IMR-90 (cell line): Measurements from ENCODE around the gene HNRNPH1. TPM values are rescaled to one million over a fixed set of nuclear protein-coding genes. Genes with fewer than 3 reads are reported as not detected.

ENCODE experiments used
- ATAC-seq: fragments of 200-7000 bp; cut with Tn5 transposase; 2 replicates; pipeline ENCODE4 v1.9.1; 2020; ENCODE audit warnings: low read depth, mild to moderate bottlenecking, moderate library complexity
- BruUV-seq: library from RNA; stranded (reverse); fragments of 400-500 nt; replicated peaks from 2 replicates; lab custom pipeline; 2021; lab: Mats Ljungman, UMichigan
- CTCF ChIA-PET: fragments of 300-600 bp; formaldehyde crosslinking; extraction: SDS; loops from one replicate; lab custom pipeline; 2021; ENCODE audit warnings: antibody characterized with exemption; lab: Yijun Ruan, JAX
- POLR2A ChIA-PET: fragments of 300-600 bp; sonication (Branson Sonifier 250); formaldehyde crosslinking; loops from one replicate; lab custom pipeline; 2022; ENCODE audit warnings: antibody characterized with exemption; ENCODE audit not compliant: unreplicated experiment; lab: Charles Lee
- DNase-seq: peaks from one replicate; pipeline ENCODE4 v3.0.0; 2013
- H2AFZ ChIP-seq: replicated peaks from 2 replicates; pipeline ENCODE3; 2013; ENCODE audit warnings: low read length, mild to moderate bottlenecking; ENCODE audit not compliant: poor library complexity
- H2AK5ac ChIP-seq: 2 replicates; pipeline ENCODE4 v1.6.1; 2013; ENCODE audit warnings: low read depth, low read length, inconsistent platforms
- H2AK9ac ChIP-seq: replicated peaks from 2 replicates; pipeline ENCODE3; 2013; ENCODE audit warnings: mild to moderate bottlenecking, low read depth, low read length, moderate library complexity; ENCODE audit not compliant: poor library complexity
- H2BK120ac ChIP-seq: 2 replicates; pipeline ENCODE4 v1.6.1; 2013; ENCODE audit warnings: low read depth, low read length, inconsistent platforms
- H2BK15ac ChIP-seq: 3 replicates; pipeline ENCODE4 v1.6.1; 2013; ENCODE audit warnings: low read depth, low read length, inconsistent platforms
- H2BK20ac ChIP-seq: 2 replicates; pipeline ENCODE4 v1.6.1; 2013; ENCODE audit warnings: low read depth, mild to moderate bottlenecking, inconsistent platforms, low read length, moderate library complexity
- H2BK5ac ChIP-seq: 2 replicates; pipeline ENCODE4 v1.6.1; 2013; ENCODE audit warnings: mild to moderate bottlenecking, low read depth, low read length, inconsistent platforms; ENCODE audit not compliant: poor library complexity, severe bottlenecking
- H3K14ac ChIP-seq: replicated peaks from 2 replicates; pipeline ENCODE4 v1.6.1; 2013; ENCODE audit warnings: low read depth, low read length, inconsistent platforms
- H3K18ac ChIP-seq: 2 replicates; pipeline ENCODE4 v1.6.1; 2013; ENCODE audit warnings: low read depth, low read length, control low read depth
- H3K23ac ChIP-seq: 2 replicates; pipeline ENCODE4 v1.6.1; 2013; ENCODE audit warnings: low read depth, low read length, inconsistent platforms
- H3K27ac ChIP-seq: 2 replicates; pipeline ENCODE4 v1.5.1; 2013; ENCODE audit warnings: mild to moderate bottlenecking, control low read depth, low read length; ENCODE audit not compliant: insufficient read depth
- H3K27me3 ChIP-seq: 2 replicates; pipeline ENCODE4 v1.6.1; 2013; ENCODE audit warnings: low read length; ENCODE audit not compliant: control insufficient read depth, insufficient read depth
- H3K36me3 ChIP-seq: 2 replicates; pipeline ENCODE4 v1.6.1; 2013; ENCODE audit warnings: low read length, mixed read lengths; ENCODE audit not compliant: control insufficient read depth, insufficient read depth
- H3K4ac ChIP-seq: 2 replicates; pipeline ENCODE4 v1.6.1; 2013; ENCODE audit warnings: low read depth, low read length, inconsistent platforms
- H3K4me1 ChIP-seq: 2 replicates; pipeline ENCODE4 v1.6.1; 2013; ENCODE audit warnings: low read length, mixed read lengths; ENCODE audit not compliant: control insufficient read depth, insufficient read depth
- H3K4me2 ChIP-seq: 2 replicates; pipeline ENCODE4 v1.6.1; 2013; ENCODE audit warnings: low read depth, mild to moderate bottlenecking, control low read depth, low read length, moderate library complexity
- H3K4me3 ChIP-seq: 2 replicates; pipeline ENCODE4 v1.5.1; 2013; ENCODE audit warnings: low read depth, mild to moderate bottlenecking, control low read depth, low read length, moderate library complexity; ENCODE audit not compliant: insufficient read depth
- H3K56ac ChIP-seq: 2 replicates; pipeline ENCODE4 v1.6.1; 2013; ENCODE audit warnings: low read length, inconsistent platforms; ENCODE audit not compliant: insufficient read depth; ENCODE audit errors: extremely low read depth
- H3K79me1 ChIP-seq, 2 experiments: 2 replicates each; pipeline ENCODE4 v1.6.1; 2013; ENCODE audit warnings: low read length in 2 of 2, inconsistent platforms in 1 of 2, low read depth in 1 of 2
- H3K9ac ChIP-seq: 2 replicates; pipeline ENCODE4 v1.6.1; 2013; ENCODE audit warnings: low read depth, low read length, control low read depth
- H3K9me1 ChIP-seq: 2 replicates; pipeline ENCODE4 v1.6.1; 2013; ENCODE audit warnings: low read length, inconsistent platforms; ENCODE audit not compliant: insufficient read depth
- H3K9me3 ChIP-seq: 2 replicates; pipeline ENCODE4 v1.6.1; 2013; ENCODE audit warnings: low read length; ENCODE audit not compliant: control insufficient read depth, insufficient read depth
- H4K20me1 ChIP-seq: 2 replicates; pipeline ENCODE4 v1.6.1; 2013; ENCODE audit warnings: low read length, inconsistent platforms; ENCODE audit not compliant: insufficient read depth
- H4K5ac ChIP-seq: 2 replicates; pipeline ENCODE4 v1.6.1; 2013; ENCODE audit warnings: mild to moderate bottlenecking, low read depth, low read length, control low read depth
- H4K8ac ChIP-seq, 2 experiments: 2 replicates each; pipeline ENCODE4 v1.6.1; 2013; ENCODE audit warnings: low read depth in 2 of 2, low read length in 2 of 2, control low read depth in 1 of 2, inconsistent platforms in 1 of 2
- H4K91ac ChIP-seq: 2 replicates; pipeline ENCODE4 v1.6.1; 2013; ENCODE audit warnings: low read depth, low read length, inconsistent platforms; ENCODE audit not compliant: insufficient read depth
- BHLHE40 ChIP-seq: fragments of 150-350 bp; IDR thresholded peaks from 2 replicates; pipeline ENCODE4 v1.6.1; 2016; ENCODE audit warnings: mild to moderate bottlenecking, low read depth, low read length
- CEBPB ChIP-seq: IDR thresholded peaks from 2 replicates; pipeline ENCODE4 v1.6.1; 2012; ENCODE audit warnings: low read depth, low read length, improper control_type of control experiment
- CHD1 ChIP-seq: IDR thresholded peaks from 2 replicates; pipeline ENCODE4 v1.6.1; 2012; ENCODE audit warnings: low read depth, low read length, improper control_type of control experiment
- CTCF ChIP-seq: conservative IDR thresholded peaks from 2 replicates; pipeline ENCODE4 v1.5.1; 2012; ENCODE audit warnings: mild to moderate bottlenecking, low read depth, low read length, improper control_type of control experiment
- ELK1 ChIP-seq: fragments of 150-350 bp; IDR thresholded peaks from 2 replicates; pipeline ENCODE4 v1.6.1; 2016; ENCODE audit warnings: low read depth, mild to moderate bottlenecking, low read length, moderate library complexity, borderline replicate concordance
- FOS ChIP-seq: fragments of 150-350 bp; IDR thresholded peaks from 2 replicates; pipeline ENCODE4 v1.6.1; 2016; ENCODE audit warnings: low read depth, low read length
- MAFK ChIP-seq: IDR thresholded peaks from 2 replicates; pipeline ENCODE4 v1.6.1; 2012; ENCODE audit warnings: low read depth, low read length, improper control_type of control experiment
- MAZ ChIP-seq: IDR thresholded peaks from 2 replicates; pipeline ENCODE4 v1.6.1; 2012; ENCODE audit warnings: low read depth, mild to moderate bottlenecking, low read length, improper control_type of control experiment, moderate library complexity, borderline replicate concordance
- MXI1 ChIP-seq: IDR thresholded peaks from 2 replicates; pipeline ENCODE4 v1.6.1; 2012; ENCODE audit warnings: low read depth, mild to moderate bottlenecking, low read length, moderate library complexity, borderline replicate concordance
- NFE2L2 ChIP-seq: fragments of 150-350 bp; IDR thresholded peaks from 2 replicates; pipeline ENCODE4 v1.6.1; 2016; ENCODE audit warnings: low read depth, mild to moderate bottlenecking, low read length
- POLR2A ChIP-seq: IDR thresholded peaks from 2 replicates; pipeline ENCODE4 v1.6.1; 2012; ENCODE audit warnings: mild to moderate bottlenecking, low read depth, low read length
- RAD21 ChIP-seq: IDR thresholded peaks from 2 replicates; pipeline ENCODE4 v1.6.1; 2012; ENCODE audit warnings: low read length, improper control_type of control experiment
- RCOR1 ChIP-seq: IDR thresholded peaks from 2 replicates; pipeline ENCODE4 v1.6.1; 2012; ENCODE audit warnings: mild to moderate bottlenecking, low read length, improper control_type of control experiment; ENCODE audit not compliant: insufficient replicate concordance
- RFX5 ChIP-seq: IDR thresholded peaks from 2 replicates; pipeline ENCODE4 v1.8.0; 2012; ENCODE audit warnings: low read depth, mild to moderate bottlenecking, low read length, moderate library complexity
- SMC3 ChIP-seq: fragments of 150-350 bp; IDR thresholded peaks from 2 replicates; pipeline ENCODE4 v1.6.1; 2016; ENCODE audit warnings: low read depth, mild to moderate bottlenecking, antibody characterized with exemption, low read length, moderate library complexity
- USF2 ChIP-seq: fragments of 150-350 bp; IDR thresholded peaks from 2 replicates; pipeline ENCODE4 v1.6.1; 2017; ENCODE audit warnings: mild to moderate bottlenecking, antibody characterized with exemption, low read length, low read depth
- WGBS, 2 experiments: methylation state at CpG; one replicate each; pipeline versions ENCODE4 v1.1.5 to v1.1.7; 2013; ENCODE audit warnings: missing lambda C conversion rate in 2 of 2; ENCODE audit not compliant: insufficient read length in 1 of 2; ENCODE audit errors: extremely low coverage in 2 of 2; 5-methylcytosine and 5-hydroxymethylcytosine counted together
- dilution Hi-C: fragments of 300-500 bp; cut with HindIII; formaldehyde crosslinking; loops from one replicate; pipeline ENCODE4 v1.14.3; 2018; ENCODE audit warnings: low sequenced_read_pairs; ENCODE audit not compliant: unreplicated experiment
- in situ Hi-C: fragments of 300-500 bp; cut with MboI; formaldehyde crosslinking; loops from 3 replicates; pipeline ENCODE4 v1.14.3; 2019; ENCODE audit warnings: low sequenced_read_pairs, inconsistent platforms, mixed read lengths
- intact Hi-C: fragments of 100-400 bp; cut with micrococcal nuclease; formaldehyde crosslinking; loops from 2 replicates; pipeline ENCODE4 v1.10.0; 2022
- polyA plus RNA-seq, 3 experiments: library from polyadenylated mRNA; depleted of rRNA; stranded (reverse); fragments of >200 nt; gene quantifications; 2 replicates each; pipeline ENCODE4 v1.2.3, GENCODE V29; 2012; ENCODE audit warnings: low replicate concordance in 1 of 3
- total RNA-seq: library from RNA; depleted of rRNA; stranded (reverse); fragments of >200 nt; gene quantifications from 2 replicates; pipeline ENCODE4 v1.2.3, GENCODE V29; 2012

Gene HNRNPH1
- total and polyA plus RNA-seq, 2 of the 4 experiments (the other 2 are of a cell fraction): 288 to 300 TPM

- Histone ChIP-seq H2AK5ac (no peak overlapping the region), H3K27me3 (peaks cover 11% of the 10 kb centered on the region), H3K56ac (no peak overlapping the region), H3K4me3 (no peak overlapping the region), H4K5ac (no peak overlapping the region), H3K4me2 (no peak overlapping the region), H3K4ac (no peak overlapping the region), H4K91ac (no peak overlapping the region), H4K20me1 (no peaks in the 10 kb centered on the region), H3K14ac (no peak overlapping the region), H3K9me3 (no peaks in the 10 kb centered on the region), H2BK15ac (no peak overlapping the region), H3K9ac (no peak overlapping the region), H2AK9ac (no peak overlapping the region), H2BK20ac (no peak overlapping the region), H2BK5ac (no peak overlapping the region), H4K8ac (no peak overlapping the region), H2AFZ (no peak overlapping the region), H3K4me1 (no peaks in the 10 kb centered on the region), H3K27ac (no peak overlapping the region), H3K23ac (no peak overlapping the region), H3K18ac (no peak overlapping the region), H3K36me3 (no peaks in the 10 kb centered on the region), H2BK120ac (no peak overlapping the region), H3K79me1 (no peaks in the 10 kb centered on the region), H3K9me1 (no peaks in the 10 kb centered on the region)
- DNase-seq (no peak), ATAC-seq (no peak)
- ChIA-PET CTCF (no interaction called here), POLR2A (no interaction called here)
- 48% methylated on average over 3 of the region's 9 CpGs; no CpG with 5 or more reads in 1 of the 2 experiments for WGBS, 2 experiments
- BruUV-seq: no TSS peak
- dilution Hi-C loops: no loop called here
- intact Hi-C loops: no loop called here
- in situ Hi-C loops: no loop called here
- TF ChIP-seq POLR2A: no peak
- TF ChIP-seq NFE2L2: no peak
- no peak for TF ChIP-seq RAD21
- TF ChIP-seq RCOR1: no peak
- no peak for TF ChIP-seq MAFK
- no peak for TF ChIP-seq CHD1
- TF ChIP-seq MXI1: no peak
- TF ChIP-seq FOS: no peak
- no peak for TF ChIP-seq USF2
- TF ChIP-seq BHLHE40: no peak
- no peak for TF ChIP-seq ELK1
- no peak for TF ChIP-seq RFX5
- no peak for TF ChIP-seq SMC3
- TF ChIP-seq CTCF: no peak
- no peak for TF ChIP-seq CEBPB
- TF ChIP-seq MAZ: no peak
Observed at GRCh38 chr5:179648410-179648809, 24.9 kb upstream of the HNRNPH1 start.
